Superior temporal gyrus (tissue), 1 donor: ENCODE results near the gene IQSEC1.
A peak's percentile ranks its signal among the peaks of the same experiment; 100 is the strongest.

Experiments used
- DNase-seq: peaks from one replicate; pipeline ENCODE4 v3.0.0-alpha.2; 2016; ENCODE audit errors: extremely low spot score

The IQSEC1 gene

GRCh38 chr3:12871404-12871983, 201.7 kb downstream of the IQSEC1 start:
- no peak for DNase-seq

- no peak for DNase-seq
These were observed 202.3 kb downstream of the IQSEC1 start for GRCh38 chr3:12870942-12871341.

DNA sequence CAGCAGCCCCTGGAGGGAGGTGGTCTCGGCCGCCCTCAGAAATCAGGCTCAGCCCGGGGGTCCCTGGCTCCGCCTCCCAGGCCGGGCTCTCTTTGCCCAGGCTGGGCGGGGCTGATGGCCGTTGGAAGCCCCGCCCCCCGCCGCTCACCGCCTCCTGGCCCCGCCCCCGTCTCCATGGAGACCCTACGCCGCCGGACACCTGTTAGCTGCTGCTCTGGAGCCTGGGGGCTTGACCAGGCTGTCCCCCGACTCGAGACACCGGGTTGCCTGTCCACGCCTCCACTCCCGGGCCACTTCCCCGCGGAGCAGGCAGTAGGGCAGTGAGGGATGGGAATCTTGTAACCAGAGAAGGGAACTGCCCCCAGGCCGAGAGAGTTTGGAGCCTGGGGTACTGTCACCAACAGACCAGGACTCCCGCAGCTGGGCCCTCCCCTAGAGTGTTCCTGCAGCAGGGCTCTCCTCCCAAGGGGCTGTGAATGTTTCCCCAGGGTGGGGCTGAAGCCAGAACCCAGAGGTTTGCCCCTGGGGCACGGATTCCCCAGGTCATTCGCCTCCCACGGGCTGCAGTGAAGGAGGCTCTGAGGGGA, 204.1 kb downstream of the IQSEC1 start:
- no peak for DNase-seq

DNA sequence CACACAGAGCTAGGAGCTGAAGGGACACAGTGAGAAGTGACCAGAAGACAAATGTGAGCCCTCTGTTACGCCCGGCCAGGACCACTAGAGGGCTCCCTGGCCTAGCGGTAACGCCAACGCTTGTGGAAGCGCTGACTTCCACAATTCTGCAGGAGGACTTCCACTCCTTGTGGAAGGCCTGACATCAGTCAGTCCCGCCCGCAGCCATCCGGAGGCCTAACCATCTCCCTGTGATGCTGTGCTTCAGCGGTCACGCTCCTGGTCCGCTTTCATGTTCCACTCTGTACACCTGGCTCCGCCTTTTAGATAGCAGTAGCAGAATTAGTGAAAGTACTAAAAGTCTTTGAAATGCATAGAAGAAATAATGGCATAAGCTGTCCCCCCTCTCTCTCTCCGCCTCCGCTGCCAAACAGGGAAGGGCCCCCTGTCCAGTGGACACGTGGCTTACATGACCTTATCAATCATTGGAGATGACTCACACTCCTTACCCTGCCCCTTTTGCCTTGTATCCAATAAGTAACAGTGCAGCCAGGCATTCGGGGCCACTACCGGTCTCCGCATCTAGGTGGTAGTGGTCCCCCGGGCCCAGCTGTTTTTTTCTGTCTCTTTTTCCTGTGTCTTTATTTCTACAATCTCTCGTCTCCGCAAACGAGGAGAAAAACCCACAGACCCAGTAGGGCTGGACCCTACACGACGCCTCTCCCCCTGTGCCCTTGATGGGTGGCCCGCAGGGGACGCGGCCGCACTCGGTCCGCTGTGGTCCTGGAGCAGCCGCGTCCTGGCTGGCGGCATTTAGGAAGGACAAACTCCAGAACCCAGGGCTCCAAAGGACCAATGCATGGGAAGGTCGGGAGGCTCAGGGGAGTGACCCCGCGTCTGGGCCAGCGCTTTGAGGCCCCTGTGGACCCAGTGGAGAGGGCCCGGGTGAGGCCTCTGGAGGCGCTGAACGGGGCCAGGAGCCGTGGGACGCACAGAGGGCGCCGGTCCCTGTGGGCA, 204.9 kb downstream of the IQSEC1 start:
- peak; percentile 96 for DNase-seq

DNA sequence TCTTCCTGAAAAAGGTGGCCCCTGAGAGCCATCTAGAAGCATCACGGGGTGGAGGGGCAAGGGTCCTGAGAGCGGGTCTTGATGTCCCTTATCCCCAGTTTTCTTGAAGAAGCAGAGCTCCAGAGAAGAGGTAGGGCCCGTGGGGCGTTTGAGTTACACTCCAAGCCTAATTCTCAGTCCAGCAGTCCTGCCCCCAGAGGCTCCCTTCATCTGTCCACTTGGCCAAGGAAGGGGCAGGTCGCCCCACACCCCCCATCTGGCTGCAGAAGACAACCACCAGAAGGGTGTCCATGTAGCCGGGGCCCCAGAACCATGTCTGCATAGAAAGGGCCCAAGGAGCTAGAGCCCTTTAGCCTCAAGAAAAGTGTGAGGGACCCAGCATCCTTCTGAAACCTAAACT, 206.4 kb downstream of the IQSEC1 start:
- no peak for DNase-seq

GRCh38 chr3:12865271-12865670, 208.0 kb downstream of the IQSEC1 start:
- DNase-seq: no peak

GRCh38 chr3:12862387-12862786, 210.8 kb downstream of the IQSEC1 start:
- no peak for DNase-seq

DNA sequence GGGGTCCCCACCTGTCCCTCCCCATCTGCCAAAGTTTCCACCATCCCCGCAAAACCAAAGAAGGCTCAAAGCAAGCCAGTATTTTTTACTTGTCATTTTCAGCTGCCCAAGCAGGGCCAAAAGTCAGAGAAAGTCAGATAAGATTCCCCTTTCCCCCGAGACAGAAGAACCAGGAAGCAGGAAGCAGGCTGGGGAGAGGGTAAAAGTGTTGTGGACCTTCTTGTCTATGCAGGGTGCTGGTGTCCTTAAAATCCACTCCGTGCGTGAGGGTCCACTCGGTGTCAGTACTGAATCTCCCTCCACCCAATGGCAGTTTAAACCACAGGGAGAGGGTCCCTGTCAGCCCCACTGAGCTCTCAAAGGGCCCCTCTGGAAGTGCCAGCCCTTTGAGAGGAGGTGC, 211.6 kb downstream of the IQSEC1 start:
- DNase-seq: no peak

DNA sequence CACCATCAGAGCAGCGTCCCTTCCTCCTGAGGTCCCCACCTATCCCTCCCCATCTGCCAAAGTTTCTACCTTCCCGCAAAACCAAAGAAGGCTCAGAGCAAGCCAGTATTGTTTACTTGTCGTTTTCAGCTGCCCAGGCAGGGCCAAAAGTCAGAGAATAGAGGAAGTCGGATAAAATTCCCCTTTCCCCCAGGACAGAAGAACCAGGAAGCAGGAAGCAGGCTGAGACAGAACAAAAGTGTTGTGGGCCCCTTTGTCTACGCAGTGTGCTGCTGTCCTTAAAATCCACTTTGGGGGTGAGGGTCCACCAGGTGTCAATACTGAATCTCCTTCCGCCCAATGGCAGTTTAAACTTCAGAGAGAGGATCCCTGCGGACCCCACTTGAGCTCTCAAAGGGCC, 213.4 kb downstream of the IQSEC1 start:
- DNase-seq: no peak

GRCh38 chr3:12856626-12857025, 216.6 kb downstream of the IQSEC1 start:
- DNase-seq: no peak

GRCh38 chr3:12854565-12854964, 218.7 kb downstream of the IQSEC1 start:
- peak; percentile 52 for DNase-seq

GRCh38 chr3:12853847-12854246, 219.4 kb downstream of the IQSEC1 start:
- DNase-seq: peak; percentile 45

GRCh38 chr3:12852201-12852600, 221.0 kb downstream of the IQSEC1 start:
- DNase-seq: no peak
